Chondrocyte (in vitro differentiated cells): ENCODE measurements around the gene AHSG. TPM values are rescaled to one million over a fixed set of nuclear protein-coding genes. Genes with fewer than 3 reads are reported as not detected.

Experiments
- DNase-seq: peaks from one replicate; pipeline ENCODE4 v3.0.0; 2021; ENCODE audit warnings: mixed read lengths, low spot score
- H3K27ac Mint-ChIP-seq: one replicate; pipeline ENCODE4 v1.8.0; 2021; ENCODE audit warnings: mild to moderate bottlenecking, moderate library complexity, mixed read lengths; ENCODE audit not compliant: unreplicated experiment
- H3K27me3 Mint-ChIP-seq: 2 replicates; pipeline ENCODE4 v1.8.0; 2021; ENCODE audit warnings: low read depth, mixed read lengths
- H3K36me3 Mint-ChIP-seq: 2 replicates; pipeline ENCODE4 v1.8.0; 2021; ENCODE audit warnings: low read depth, mixed read lengths
- H3K4me1 Mint-ChIP-seq: 2 replicates; pipeline ENCODE4 v1.8.0; 2021; ENCODE audit warnings: low read depth, mild to moderate bottlenecking, mixed read lengths
- H3K4me3 Mint-ChIP-seq: one replicate; pipeline ENCODE4 v1.8.0; 2021; ENCODE audit warnings: mild to moderate bottlenecking, moderate library complexity, mixed read lengths; ENCODE audit not compliant: unreplicated experiment
- H3K9me3 Mint-ChIP-seq: 2 replicates; pipeline ENCODE4 v1.8.0; 2021; ENCODE audit warnings: low read depth, mixed read lengths
- total RNA-seq: library from RNA; stranded (reverse); gene quantifications from 3 replicates; pipeline ENCODE4 v1.2.1, GENCODE V29; 2021
- TF ChIP-seq, protein P1 (sequence below): fragments of 200-600 bp; sonication (generic); IDR thresholded peaks from 2 replicates; pipeline ENCODE4 v1.5.0; 2021; ENCODE audit warnings: antibody characterized with exemption, mild to moderate bottlenecking, moderate library complexity

Gene AHSG
- total RNA-seq, 1 donor from 2014 or later, result not detected

DNA sequence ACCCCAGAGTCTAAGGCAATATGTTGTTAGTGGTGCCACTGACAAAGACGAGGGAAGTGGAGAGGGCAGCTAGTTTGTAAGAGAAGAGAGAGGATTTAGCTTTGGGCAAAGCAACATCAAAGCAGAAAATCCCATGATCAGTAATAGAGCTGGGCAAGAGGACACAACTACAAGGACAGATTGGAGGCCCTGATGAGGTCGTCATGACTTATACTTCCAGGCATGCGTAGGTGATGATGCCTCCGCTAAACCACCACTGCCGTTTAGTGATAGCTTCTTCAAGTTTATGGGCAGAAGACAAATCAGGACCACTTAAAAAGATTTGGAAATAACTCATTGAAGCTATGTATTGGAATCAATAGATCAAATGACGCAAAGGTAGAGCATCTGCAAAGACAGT is 55.6 kb downstream of the AHSG start:
- DNase-seq, result no peak
- Mint-ChIP-seq H3K4me3 (no peak overlapping the region), H3K4me1 (no peaks in the 10 kb centered on the region), H3K27ac (no peak overlapping the region), H3K9me3 (no peaks in the 10 kb centered on the region), H3K36me3 (no peaks in the 10 kb centered on the region), H3K27me3 (peaks cover 27% of the 10 kb centered on the region)
- TF ChIP-seq, protein P1, sequence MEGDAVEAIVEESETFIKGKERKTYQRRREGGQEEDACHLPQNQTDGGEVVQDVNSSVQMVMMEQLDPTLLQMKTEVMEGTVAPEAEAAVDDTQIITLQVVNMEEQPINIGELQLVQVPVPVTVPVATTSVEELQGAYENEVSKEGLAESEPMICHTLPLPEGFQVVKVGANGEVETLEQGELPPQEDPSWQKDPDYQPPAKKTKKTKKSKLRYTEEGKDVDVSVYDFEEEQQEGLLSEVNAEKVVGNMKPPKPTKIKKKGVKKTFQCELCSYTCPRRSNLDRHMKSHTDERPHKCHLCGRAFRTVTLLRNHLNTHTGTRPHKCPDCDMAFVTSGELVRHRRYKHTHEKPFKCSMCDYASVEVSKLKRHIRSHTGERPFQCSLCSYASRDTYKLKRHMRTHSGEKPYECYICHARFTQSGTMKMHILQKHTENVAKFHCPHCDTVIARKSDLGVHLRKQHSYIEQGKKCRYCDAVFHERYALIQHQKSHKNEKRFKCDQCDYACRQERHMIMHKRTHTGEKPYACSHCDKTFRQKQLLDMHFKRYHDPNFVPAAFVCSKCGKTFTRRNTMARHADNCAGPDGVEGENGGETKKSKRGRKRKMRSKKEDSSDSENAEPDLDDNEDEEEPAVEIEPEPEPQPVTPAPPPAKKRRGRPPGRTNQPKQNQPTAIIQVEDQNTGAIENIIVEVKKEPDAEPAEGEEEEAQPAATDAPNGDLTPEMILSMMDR, result no peak

DNA sequence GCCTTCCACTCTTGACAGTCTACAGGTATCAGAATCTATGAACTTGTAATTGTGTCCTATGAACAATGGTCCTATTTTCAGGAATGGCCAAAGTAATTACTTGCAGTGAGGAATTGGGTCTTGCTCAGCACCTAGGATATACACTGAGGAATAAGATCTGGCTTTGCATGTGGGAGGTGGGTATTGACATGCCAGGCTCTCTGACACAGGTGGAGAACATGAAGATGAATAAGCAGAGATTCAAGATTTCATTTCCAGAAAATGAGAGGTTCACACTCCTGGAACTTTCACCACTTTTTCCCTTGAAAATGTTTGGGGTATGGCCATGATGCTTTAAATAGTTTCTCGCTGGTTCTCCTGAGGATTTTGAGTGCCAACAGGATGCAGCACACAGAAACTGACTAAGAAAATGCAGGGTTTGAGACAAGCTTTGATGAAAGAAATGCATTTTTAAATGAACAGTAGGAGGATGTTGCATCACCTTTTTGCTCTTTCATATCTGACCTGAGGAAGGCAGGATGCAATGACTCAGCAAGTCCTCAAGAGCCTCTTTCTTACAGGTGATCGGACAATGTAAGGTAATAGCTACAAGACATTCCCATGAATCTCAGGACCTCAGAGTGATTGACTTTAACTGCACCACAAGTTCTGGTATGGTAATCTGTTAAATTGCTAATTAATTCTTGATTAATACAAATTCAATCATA is 56.7 kb downstream of the AHSG start:
- Mint-ChIP-seq H3K4me3 (no peak overlapping the region), H3K36me3 (no peaks in the 10 kb centered on the region), H3K4me1 (no peaks in the 10 kb centered on the region), H3K27me3 (peaks cover 29% of the 10 kb centered on the region), H3K27ac (no peak overlapping the region), H3K9me3 (no peaks in the 10 kb centered on the region)
- TF ChIP-seq, protein P1, result no peak
- DNase-seq, result no peak

DNA sequence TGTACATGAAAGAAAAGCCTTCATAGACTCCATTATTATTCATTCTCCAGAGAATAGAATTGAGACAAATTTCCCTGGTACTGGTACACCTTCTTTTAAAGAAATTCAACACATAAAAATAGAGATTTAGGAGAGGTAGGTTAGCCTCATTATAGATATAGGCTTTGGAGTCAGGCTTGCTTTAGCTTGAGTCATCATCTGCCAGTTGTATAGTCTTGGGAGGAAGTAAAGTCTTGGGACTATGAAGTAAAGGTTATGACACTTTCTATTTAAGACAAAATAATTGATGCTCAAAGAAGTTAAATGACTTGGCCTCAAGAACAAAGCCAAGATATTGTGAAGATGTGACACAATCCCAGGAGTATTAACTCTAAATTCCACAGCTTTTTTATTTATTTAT is 57.3 kb downstream of the AHSG start:
- H3K9me3 Mint-ChIP-seq, result no peaks in the 10 kb centered on the region
- no peak overlapping the region for H3K27ac Mint-ChIP-seq
- no peaks in the 10 kb centered on the region for H3K36me3 Mint-ChIP-seq
- no peak overlapping the region for H3K4me3 Mint-ChIP-seq
- no peaks in the 10 kb centered on the region for H3K4me1 Mint-ChIP-seq
- TF ChIP-seq, protein P1, result no peak
- peaks cover 34% of the 10 kb centered on the region for H3K27me3 Mint-ChIP-seq
- DNase-seq, result no peak

Other genes with a start within 250 kb of the AHSG start
- 1.7 to 3.1 TPM (median 2.8 TPM) in 3 replicates for gene CRYGS, start 68.7 kb upstream of the AHSG start, total RNA-seq
- 12.8 to 19.6 TPM (median 13.8 TPM) in 3 replicates for gene TBCCD1, start 45.7 kb upstream of the AHSG start, total RNA-seq
- gene DNAJB11, start 42.3 kb upstream of the AHSG start, total RNA-seq, result 63.6 to 91.1 TPM (median 67.6 TPM) in 3 replicates
- not detected in 3 replicates for gene FETUB, start 27.3 kb downstream of the AHSG start, total RNA-seq
- not detected in 3 replicates for gene HRG, start 53.0 kb downstream of the AHSG start, total RNA-seq
- gene KNG1, start 104.3 kb downstream of the AHSG start, total RNA-seq, result not detected in 3 replicates
- gene EIF4A2, start 170.5 kb downstream of the AHSG start, total RNA-seq, result 311 to 422 TPM (median 322 TPM) in 3 replicates
- gene RFC4, start 193.4 kb downstream of the AHSG start, total RNA-seq, result 12.4 to 24.2 TPM (median 15.8 TPM) in 3 replicates
- 0.05 TPM in 1 of 3 replicates, not detected in the others for gene ADIPOQ, start 229.7 kb downstream of the AHSG start, total RNA-seq